Bronchial epithelial cell (primary cell): Measurements from ENCODE around the gene PIK3CB. TPM values are rescaled to one million over a fixed set of nuclear protein-coding genes. Genes with fewer than 3 reads are reported as not detected.
A peak's percentile ranks its signal among the peaks of the same experiment; 100 is the strongest.

ENCODE experiments used
- DNase-seq: peaks from one replicate; pipeline ENCODE4 v3.0.0-alpha.2; 2010; ENCODE audit warnings: low read depth
- FAIRE-seq: peaks from 2 replicates; lab custom pipeline; 2011; peaks lifted over from hg19 to GRCh38; lab: Jason Lieb, UNC
- H3K27me3 ChIP-seq: 2 replicates; pipeline ENCODE4 v1.5.1; 2011; ENCODE audit warnings: low read length; ENCODE audit not compliant: control insufficient read depth, insufficient read depth
- H3K36me3 ChIP-seq: 2 replicates; pipeline ENCODE4 v1.5.1; 2011; ENCODE audit warnings: low read length; ENCODE audit not compliant: control insufficient read depth, insufficient read depth
- H3K4me3 ChIP-seq: 2 replicates; pipeline ENCODE4 v1.5.1; 2011; ENCODE audit warnings: mild to moderate bottlenecking, low read depth, low read length, control low read depth
- total RNA-seq: library from RNA; depleted of rRNA; stranded (reverse); fragments of >200 nt; gene quantifications from 2 replicates; pipeline ENCODE4 v1.2.1, GENCODE V29; 2014
- TF ChIP-seq, protein P1 (sequence below): IDR thresholded peaks from 2 replicates; pipeline ENCODE4 v1.5.1; 2011; ENCODE audit warnings: mild to moderate bottlenecking, moderate library complexity, low read length, control low read depth, inconsistent platforms; ENCODE audit not compliant: insufficient read depth, severe bottlenecking

PIK3CB gene
- total RNA-seq, 1 donor from 2014 or later, result 11.3 TPM

DNA sequence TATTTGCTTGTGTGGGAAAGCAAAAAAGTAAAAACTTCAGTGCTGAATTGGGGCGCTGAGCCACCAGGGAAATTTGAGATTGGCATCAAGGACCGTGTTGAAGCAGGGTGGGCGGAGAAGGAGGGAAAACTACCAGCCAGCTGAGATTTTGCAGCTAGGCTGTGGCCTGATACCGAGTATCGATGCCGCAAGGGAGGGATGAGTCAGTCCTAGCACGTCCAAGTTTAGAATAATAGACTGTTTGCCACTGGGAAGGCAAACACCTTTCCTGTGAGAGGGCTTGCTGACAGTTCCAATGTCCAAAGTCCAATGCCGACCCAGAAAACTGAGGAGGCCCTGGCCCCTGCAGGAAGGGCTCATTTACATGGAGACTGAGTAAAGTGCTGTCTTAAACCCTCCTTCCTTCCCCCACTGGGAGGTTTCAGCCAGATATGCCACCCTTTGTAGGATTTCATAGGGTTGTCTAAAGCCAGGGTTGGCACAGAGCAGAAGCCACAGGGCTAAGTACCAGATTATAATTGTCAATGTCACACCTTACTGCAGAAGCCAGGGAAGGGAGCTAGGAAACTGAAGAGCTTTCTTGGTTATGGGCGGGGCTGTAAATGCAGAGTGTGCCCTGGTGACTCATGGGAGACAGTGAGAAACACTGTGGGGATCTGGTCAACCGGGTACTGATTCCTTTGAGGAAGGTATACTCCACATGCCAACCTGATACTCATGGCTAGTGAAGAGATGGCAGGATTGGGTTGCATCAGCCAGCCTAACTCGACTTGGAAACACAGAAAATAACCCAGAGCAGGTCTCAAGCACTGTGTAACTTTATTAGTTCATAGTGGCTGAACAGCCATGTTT lies 28.4 kb upstream of the PIK3CB start:
- Histone ChIP-seq H3K27me3 (no peaks in the 10 kb centered on the region), H3K36me3 (no peaks in the 10 kb centered on the region), H3K4me3 (no peak overlapping the region)
- FAIRE-seq (peak; percentile 47), DNase-seq (peak; percentile 97)
- TF ChIP-seq, protein P1, sequence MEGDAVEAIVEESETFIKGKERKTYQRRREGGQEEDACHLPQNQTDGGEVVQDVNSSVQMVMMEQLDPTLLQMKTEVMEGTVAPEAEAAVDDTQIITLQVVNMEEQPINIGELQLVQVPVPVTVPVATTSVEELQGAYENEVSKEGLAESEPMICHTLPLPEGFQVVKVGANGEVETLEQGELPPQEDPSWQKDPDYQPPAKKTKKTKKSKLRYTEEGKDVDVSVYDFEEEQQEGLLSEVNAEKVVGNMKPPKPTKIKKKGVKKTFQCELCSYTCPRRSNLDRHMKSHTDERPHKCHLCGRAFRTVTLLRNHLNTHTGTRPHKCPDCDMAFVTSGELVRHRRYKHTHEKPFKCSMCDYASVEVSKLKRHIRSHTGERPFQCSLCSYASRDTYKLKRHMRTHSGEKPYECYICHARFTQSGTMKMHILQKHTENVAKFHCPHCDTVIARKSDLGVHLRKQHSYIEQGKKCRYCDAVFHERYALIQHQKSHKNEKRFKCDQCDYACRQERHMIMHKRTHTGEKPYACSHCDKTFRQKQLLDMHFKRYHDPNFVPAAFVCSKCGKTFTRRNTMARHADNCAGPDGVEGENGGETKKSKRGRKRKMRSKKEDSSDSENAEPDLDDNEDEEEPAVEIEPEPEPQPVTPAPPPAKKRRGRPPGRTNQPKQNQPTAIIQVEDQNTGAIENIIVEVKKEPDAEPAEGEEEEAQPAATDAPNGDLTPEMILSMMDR, result no peak

DNA sequence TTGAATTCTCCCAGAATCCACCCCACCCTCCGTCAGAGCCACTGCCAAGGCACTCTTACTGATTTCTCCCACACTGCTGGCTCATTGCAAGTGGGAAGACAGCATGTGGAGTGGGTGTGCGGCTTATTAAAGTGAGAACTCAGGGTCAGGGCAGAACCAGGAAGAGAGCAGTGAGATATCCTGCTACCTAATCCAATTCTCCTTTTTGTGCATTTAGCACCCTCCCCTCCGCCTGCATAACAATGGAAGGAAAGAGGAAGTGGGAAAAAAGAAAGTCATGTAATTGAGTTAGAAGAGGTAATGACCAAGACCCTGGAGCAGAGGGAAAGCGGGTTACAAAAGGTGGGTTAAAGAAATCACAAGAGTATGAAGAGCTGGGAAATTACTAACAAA lies 27.8 kb upstream of the PIK3CB start:
- no peaks in the 10 kb centered on the region for H3K27me3 ChIP-seq
- TF ChIP-seq, protein P1, result no peak
- H3K36me3 ChIP-seq, result no peaks in the 10 kb centered on the region
- peak; percentile 51 for DNase-seq
- no peak overlapping the region for H3K4me3 ChIP-seq
- no peak for FAIRE-seq

DNA sequence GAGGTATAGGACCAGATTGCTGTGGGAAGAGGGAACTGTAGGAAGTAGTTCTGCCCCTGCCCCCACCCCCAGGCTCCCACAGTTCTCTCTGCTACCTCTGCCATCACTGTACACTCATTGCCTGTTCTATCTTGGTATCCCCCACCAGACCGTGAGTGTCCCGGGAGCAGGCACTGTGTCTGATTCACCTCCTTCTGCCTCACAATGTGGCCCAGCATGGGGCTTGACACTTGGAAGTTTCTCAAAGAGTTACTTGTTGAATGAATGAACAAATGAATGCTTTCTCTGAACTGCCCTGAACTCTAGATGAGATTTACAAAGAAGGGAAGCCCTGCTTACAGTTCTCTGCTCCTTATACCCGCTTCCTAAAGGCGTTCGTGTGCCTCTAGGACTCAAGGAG lies 27.1 kb upstream of the PIK3CB start:
- Histone ChIP-seq H3K36me3 (no peaks in the 10 kb centered on the region), H3K27me3 (no peaks in the 10 kb centered on the region), H3K4me3 (no peak overlapping the region)
- TF ChIP-seq, protein P1, result no peak
- DNase-seq (peak; percentile 72), FAIRE-seq (no peak)

DNA sequence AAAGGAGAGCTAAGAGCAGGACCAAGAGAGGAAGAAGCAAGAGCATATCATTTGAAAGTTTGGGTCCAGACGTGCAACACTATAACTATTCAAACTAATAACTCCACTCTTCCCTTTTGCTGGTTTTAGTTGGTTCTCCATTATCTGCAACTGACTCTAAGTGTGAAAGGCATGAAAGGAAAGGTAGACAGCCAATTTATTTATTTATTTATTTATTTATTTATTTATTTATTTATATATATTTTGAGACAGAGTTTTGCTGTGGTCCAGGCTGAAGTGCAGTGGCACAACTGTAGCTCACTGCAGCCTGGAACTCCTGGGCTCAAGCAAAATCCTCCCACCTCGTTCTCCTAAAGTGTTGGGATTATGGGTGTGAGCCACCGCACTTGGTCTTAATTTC lies 22.1 kb upstream of the PIK3CB start:
- Histone ChIP-seq H3K4me3 (no peak overlapping the region), H3K27me3 (no peaks in the 10 kb centered on the region), H3K36me3 (no peaks in the 10 kb centered on the region)
- TF ChIP-seq, protein P1, result no peak
- FAIRE-seq, result no peak
- no peak for DNase-seq

DNA sequence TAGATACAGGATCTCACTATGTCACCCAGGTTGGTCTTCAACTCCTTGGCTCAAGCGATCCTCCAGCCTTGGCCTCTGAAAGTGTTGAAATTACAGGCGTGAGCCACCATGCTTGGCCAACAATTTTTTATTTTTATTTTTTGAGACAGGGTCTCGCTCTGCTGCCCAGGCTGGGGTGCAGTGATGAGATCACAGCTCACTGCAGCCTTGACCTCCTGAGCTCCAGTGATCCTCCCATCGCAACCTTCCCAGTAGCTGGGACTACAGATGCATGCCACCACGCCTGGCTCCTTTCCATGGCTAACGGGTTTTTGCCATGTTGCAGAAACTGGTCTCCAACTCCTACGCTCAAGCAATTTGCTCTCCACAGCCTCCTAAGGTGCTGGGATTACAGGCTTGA lies 20.2 kb upstream of the PIK3CB start:
- Histone ChIP-seq H3K36me3 (no peaks in the 10 kb centered on the region), H3K4me3 (no peak overlapping the region), H3K27me3 (no peaks in the 10 kb centered on the region)
- no peak for FAIRE-seq
- TF ChIP-seq, protein P1, result no peak
- no peak for DNase-seq
